Measurements from ENCODE around the gene UBR4.

The UBR4 gene

GRCh38 chr1:19112891-19113696 lies 97.0 kb downstream of the UBR4 start:
- Histone ChIP-seq H2BK15ac (ENCODE audit: low read depth, poor library complexity, severe bottlenecking) (no peak overlapping the region), H3K9me3 (ENCODE audit: control insufficient read depth, low read length) (no peaks in the 10 kb centered on the region), H3K18ac (ENCODE audit: low read depth in 1 of 2, low read length in 2 of 2) (no peak overlapping the region), H2AFZ (ENCODE audit: low read depth, low read length) (no peak overlapping the region), H3K4me2 (ENCODE audit: low read length, poor library complexity, severe bottlenecking) (no peak overlapping the region), H3K14ac (ENCODE audit: low read length in 2 of 2) (no peak overlapping the region), H3K4me3 (ENCODE audit: insufficient read depth in 1 of 2, low read depth in 1 of 2, low read length in 2 of 2) (no peak overlapping the region), H4K91ac (ENCODE audit: low read length) (no peak overlapping the region), H2BK120ac (ENCODE audit: low read depth, low read length) (no peak overlapping the region), H3K23ac (ENCODE audit: low read length in 2 of 2) (no peak overlapping the region), H3K79me1 (replicated peaks; ENCODE audit: low read length, poor library complexity, severe bottlenecking) (peaks cover 22% of the 10 kb centered on the region), H2AK5ac (ENCODE audit: low read length, severe bottlenecking) (no peak overlapping the region), H2BK12ac (ENCODE audit: low read length in 2 of 2) (no peak overlapping the region), H3K27ac (ENCODE audit: low read length, poor library complexity, severe bottlenecking) (no peak overlapping the region), H4K8ac (ENCODE audit: low read length) (no peak overlapping the region), H3K27me3 (ENCODE audit: control insufficient read depth in 1 of 2, insufficient read depth in 1 of 2, low read length in 2 of 2) (no peaks in the 10 kb centered on the region), H3K4me1 (ENCODE audit: control insufficient read depth, insufficient read depth, low read depth, low read length) (peaks cover 22% of the 10 kb centered on the region), H3K36me3 (ENCODE audit: control insufficient read depth in 1 of 2, insufficient read depth in 2 of 2, low read depth in 1 of 2, low read length in 2 of 2) (peaks cover 72 to 100% of the 10 kb centered on the region in 2 experiments), H3K4ac (ENCODE audit: low read depth in 1 of 2, low read length in 2 of 2) (no peak overlapping the region), H2BK5ac (ENCODE audit: low read depth, low read length, poor library complexity, severe bottlenecking) (no peak overlapping the region), H3K9ac (ENCODE audit: low read length) (no peak overlapping the region)
- DNase-seq = no peak
- WGBS = 92% methylated on average over 7 of the region's 7 CpGs

GRCh38 chr1:19110257-19110927 lies 99.7 kb downstream of the UBR4 start:
- Histone ChIP-seq H3K9ac (ENCODE audit: low read length) (no peak overlapping the region), H3K9me3 (ENCODE audit: control insufficient read depth, low read length) (no peaks in the 10 kb centered on the region), H4K91ac (ENCODE audit: low read length) (no peak overlapping the region), H2BK5ac (ENCODE audit: low read depth, low read length, poor library complexity, severe bottlenecking) (peak overlapping the region; percentile 59), H2BK15ac (ENCODE audit: low read depth, poor library complexity, severe bottlenecking) (no peak overlapping the region), H4K8ac (ENCODE audit: low read length) (no peak overlapping the region), H3K4ac (ENCODE audit: low read depth in 1 of 2, low read length in 2 of 2) (no peak overlapping the region), H2AK5ac (ENCODE audit: low read length, severe bottlenecking) (peak overlapping the region; percentile 84), H2AFZ (ENCODE audit: low read depth, low read length) (no peak overlapping the region), H3K4me3 (ENCODE audit: insufficient read depth in 1 of 2, low read depth in 1 of 2, low read length in 2 of 2) (no peak overlapping the region), H3K4me1 (ENCODE audit: control insufficient read depth, insufficient read depth, low read depth, low read length) (peaks cover 22% of the 10 kb centered on the region), H3K27ac (ENCODE audit: low read length, poor library complexity, severe bottlenecking) (peak overlapping the region; percentile 89), H3K18ac (ENCODE audit: low read depth in 1 of 2, low read length in 2 of 2) (no peak overlapping the region), H3K36me3 (ENCODE audit: control insufficient read depth in 1 of 2, insufficient read depth in 2 of 2, low read depth in 1 of 2, low read length in 2 of 2) (peaks cover 78 to 99% of the 10 kb centered on the region in 2 experiments), H3K14ac (ENCODE audit: low read length in 2 of 2) (no peak overlapping the region), H3K23ac (ENCODE audit: low read length in 2 of 2) (no peak overlapping the region), H2BK120ac (ENCODE audit: low read depth, low read length) (no peak overlapping the region), H2BK12ac (ENCODE audit: low read length in 2 of 2) (no peak overlapping the region), H3K4me2 (ENCODE audit: low read length, poor library complexity, severe bottlenecking) (no peak overlapping the region), H3K27me3 (ENCODE audit: control insufficient read depth in 1 of 2, insufficient read depth in 1 of 2, low read length in 2 of 2) (no peaks in the 10 kb centered on the region), H3K79me1 (replicated peaks; ENCODE audit: low read length, poor library complexity, severe bottlenecking) (peaks cover 30% of the 10 kb centered on the region)
- no peak for DNase-seq
- 95% methylated on average over 11 of the region's 11 CpGs for WGBS

GRCh38 chr1:19109545-19109944 lies 100.5 kb downstream of the UBR4 start:
- no peak for DNase-seq
- Histone ChIP-seq H2BK120ac (ENCODE audit: low read depth, low read length) (no peak overlapping the region), H2AFZ (ENCODE audit: low read depth, low read length) (no peak overlapping the region), H2BK5ac (ENCODE audit: low read depth, low read length, poor library complexity, severe bottlenecking) (no peak overlapping the region), H4K8ac (ENCODE audit: low read length) (no peak overlapping the region), H3K9ac (ENCODE audit: low read length) (no peak overlapping the region), H2AK5ac (ENCODE audit: low read length, severe bottlenecking) (no peak overlapping the region), H3K14ac (ENCODE audit: low read length in 2 of 2) (no peak overlapping the region), H2BK15ac (ENCODE audit: low read depth, poor library complexity, severe bottlenecking) (no peak overlapping the region), H3K36me3 (ENCODE audit: control insufficient read depth in 1 of 2, insufficient read depth in 2 of 2, low read depth in 1 of 2, low read length in 2 of 2) (peaks cover 77 to 99% of the 10 kb centered on the region in 2 experiments), H4K91ac (ENCODE audit: low read length) (no peak overlapping the region), H3K23ac (ENCODE audit: low read length in 2 of 2) (no peak overlapping the region), H3K4ac (ENCODE audit: low read depth in 1 of 2, low read length in 2 of 2) (no peak overlapping the region), H3K4me1 (ENCODE audit: control insufficient read depth, insufficient read depth, low read depth, low read length) (peaks cover 21% of the 10 kb centered on the region), H3K79me1 (replicated peaks; ENCODE audit: low read length, poor library complexity, severe bottlenecking) (peaks cover 35% of the 10 kb centered on the region), H3K9me3 (ENCODE audit: control insufficient read depth, low read length) (no peaks in the 10 kb centered on the region), H3K4me2 (ENCODE audit: low read length, poor library complexity, severe bottlenecking) (no peak overlapping the region), H3K27ac (ENCODE audit: low read length, poor library complexity, severe bottlenecking) (peak overlapping the region; percentile 89), H3K27me3 (ENCODE audit: control insufficient read depth in 1 of 2, insufficient read depth in 1 of 2, low read length in 2 of 2) (no peaks in the 10 kb centered on the region), H3K18ac (ENCODE audit: low read depth in 1 of 2, low read length in 2 of 2) (no peak overlapping the region), H2BK12ac (ENCODE audit: low read length in 2 of 2) (no peak overlapping the region), H3K4me3 (ENCODE audit: insufficient read depth in 1 of 2, low read depth in 1 of 2, low read length in 2 of 2) (no peak overlapping the region)
- 97% methylated on average over 3 of the region's 3 CpGs for WGBS

GRCh38 chr1:19101244-19101643 lies 108.8 kb downstream of the UBR4 start:
- no peaks in the 10 kb centered on the region for H3K27me3 ChIP-seq (ENCODE audit: control insufficient read depth in 1 of 2, insufficient read depth in 1 of 2, low read length in 2 of 2)
- H2BK5ac ChIP-seq (ENCODE audit: low read depth, low read length, poor library complexity, severe bottlenecking) = no peak overlapping the region
- H2BK12ac ChIP-seq (ENCODE audit: low read length in 2 of 2) = no peak overlapping the region
- no peak overlapping the region for H3K23ac ChIP-seq (ENCODE audit: low read length in 2 of 2)
- H3K4me3 ChIP-seq (ENCODE audit: insufficient read depth in 1 of 2, low read depth in 1 of 2, low read length in 2 of 2) = no peak overlapping the region
- no peak overlapping the region for H2AFZ ChIP-seq (ENCODE audit: low read depth, low read length)
- H2AK5ac ChIP-seq (ENCODE audit: low read length, severe bottlenecking) = no peak overlapping the region
- peaks cover 53% of the 10 kb centered on the region for H3K79me1 ChIP-seq (replicated peaks; ENCODE audit: low read length, poor library complexity, severe bottlenecking)
- no peak overlapping the region for H2BK120ac ChIP-seq (ENCODE audit: low read depth, low read length)
- H3K27ac ChIP-seq (ENCODE audit: low read length, poor library complexity, severe bottlenecking) = no peak overlapping the region
- H3K18ac ChIP-seq (ENCODE audit: low read depth in 1 of 2, low read length in 2 of 2) = no peak overlapping the region
- no peak overlapping the region for H2BK15ac ChIP-seq (ENCODE audit: low read depth, poor library complexity, severe bottlenecking)
- H3K14ac ChIP-seq (ENCODE audit: low read length in 2 of 2) = no peak overlapping the region
- no peak overlapping the region for H3K4ac ChIP-seq (ENCODE audit: low read depth in 1 of 2, low read length in 2 of 2)
- no peak for DNase-seq
- no peak overlapping the region for H3K9ac ChIP-seq (ENCODE audit: low read length)
- no peak overlapping the region for H3K4me2 ChIP-seq (ENCODE audit: low read length, poor library complexity, severe bottlenecking)
- WGBS = 96% methylated on average over 8 of the region's 8 CpGs
- H4K91ac ChIP-seq (ENCODE audit: low read length) = no peak overlapping the region
- H4K8ac ChIP-seq (ENCODE audit: low read length) = no peak overlapping the region
- H3K9me3 ChIP-seq (ENCODE audit: control insufficient read depth, low read length) = no peaks in the 10 kb centered on the region
- peaks cover 63 to 100% of the 10 kb centered on the region in 2 experiments for H3K36me3 ChIP-seq (ENCODE audit: control insufficient read depth in 1 of 2, insufficient read depth in 2 of 2, low read depth in 1 of 2, low read length in 2 of 2)
- H3K4me1 ChIP-seq (ENCODE audit: control insufficient read depth, insufficient read depth, low read depth, low read length) = no peaks in the 10 kb centered on the region

Measured in mesenchymal stem cell (in vitro differentiated cells and primary cell).